ENCODE measurements around the gene HAO1.

DNA sequence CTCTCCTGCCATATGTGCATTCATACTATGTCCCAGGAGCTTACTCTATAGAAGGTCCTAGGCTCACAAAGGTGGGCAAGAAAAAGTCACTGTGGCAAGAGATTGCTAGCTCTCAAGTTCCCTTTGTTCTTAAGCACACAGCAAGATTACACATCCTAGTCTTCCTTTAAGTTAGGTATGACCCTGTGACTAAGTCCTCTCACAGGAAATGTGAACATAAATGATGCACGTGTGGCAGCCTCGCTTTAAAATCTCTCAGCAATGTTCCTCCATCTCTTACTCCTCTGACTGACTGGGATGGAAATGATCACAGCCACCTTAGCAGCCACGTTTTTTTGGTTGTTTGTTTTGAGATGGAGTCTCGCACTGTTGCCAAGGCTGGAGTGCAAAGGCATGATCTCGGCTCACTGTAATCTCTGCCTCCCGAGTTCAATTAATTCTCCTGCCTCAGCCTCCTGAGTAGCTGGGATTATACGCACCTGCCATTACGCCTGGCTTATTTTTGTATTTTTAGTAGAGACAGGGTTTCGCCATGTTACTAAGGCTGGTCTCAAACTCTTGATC is 35.7 kb upstream of the HAO1 start:
- TF ChIP-seq POLR2A (IDR thresholded peaks at IDR 0.05) (no peak), EP300 (IDR thresholded peaks at IDR 0.05) (no peak), POLR2AphosphoS5 (IDR thresholded peaks at IDR 0.05) (no peak)
- TF ChIP-seq, protein P1, sequence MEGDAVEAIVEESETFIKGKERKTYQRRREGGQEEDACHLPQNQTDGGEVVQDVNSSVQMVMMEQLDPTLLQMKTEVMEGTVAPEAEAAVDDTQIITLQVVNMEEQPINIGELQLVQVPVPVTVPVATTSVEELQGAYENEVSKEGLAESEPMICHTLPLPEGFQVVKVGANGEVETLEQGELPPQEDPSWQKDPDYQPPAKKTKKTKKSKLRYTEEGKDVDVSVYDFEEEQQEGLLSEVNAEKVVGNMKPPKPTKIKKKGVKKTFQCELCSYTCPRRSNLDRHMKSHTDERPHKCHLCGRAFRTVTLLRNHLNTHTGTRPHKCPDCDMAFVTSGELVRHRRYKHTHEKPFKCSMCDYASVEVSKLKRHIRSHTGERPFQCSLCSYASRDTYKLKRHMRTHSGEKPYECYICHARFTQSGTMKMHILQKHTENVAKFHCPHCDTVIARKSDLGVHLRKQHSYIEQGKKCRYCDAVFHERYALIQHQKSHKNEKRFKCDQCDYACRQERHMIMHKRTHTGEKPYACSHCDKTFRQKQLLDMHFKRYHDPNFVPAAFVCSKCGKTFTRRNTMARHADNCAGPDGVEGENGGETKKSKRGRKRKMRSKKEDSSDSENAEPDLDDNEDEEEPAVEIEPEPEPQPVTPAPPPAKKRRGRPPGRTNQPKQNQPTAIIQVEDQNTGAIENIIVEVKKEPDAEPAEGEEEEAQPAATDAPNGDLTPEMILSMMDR (IDR thresholded peaks at IDR 0.05): no peak
